HepG2 (cell line): ENCODE data around the gene CADPS. TPM values are rescaled to one million over a fixed set of nuclear protein-coding genes. Genes with fewer than 3 reads are reported as not detected.

Experiments used
- ATAC-seq: fragments of 200-7000 bp; cut with Tn5 transposase; 3 replicates; pipeline ENCODE4 v1.9.1; 2020; ENCODE audit warnings: mild to moderate bottlenecking, moderate library complexity
- BruUV-seq: library from RNA; stranded (reverse); fragments of 400-500 nt; replicated peaks from 2 replicates; lab custom pipeline; 2021; lab: Mats Ljungman, UMichigan
- CTCF ChIA-PET: fragments of 300-600 bp; formaldehyde crosslinking; extraction: SDS; loops from one replicate; lab custom pipeline; 2021; ENCODE audit warnings: low total read pairs, inconsistent platforms, low intra/inter-chr PET ratio; lab: Yijun Ruan, JAX
- POLR2A ChIA-PET: fragments of 350-600 bp; sonication (Branson Sonifier 250); formaldehyde crosslinking; loops from one replicate; lab custom pipeline; 2020; ENCODE audit warnings: antibody characterized with exemption, inconsistent platforms; lab: Yijun Ruan, JAX
- DNase-seq: peaks from one replicate; pipeline ENCODE4 v3.0.0-alpha.2; 2015; ENCODE audit warnings: low spot score
- FAIRE-seq: peaks from 3 replicates; lab custom pipeline; 2011; peaks lifted over from hg19 to GRCh38; lab: Jason Lieb, UNC
- H2AFZ ChIP-seq: one replicate; pipeline ENCODE4 v1.6.1; 2011; ENCODE audit warnings: low read length, inconsistent platforms
- H3K27ac ChIP-seq: fragments of 300-600 bp; 3 replicates; pipeline ENCODE4 v1.8.0; 2011; ENCODE audit warnings: mixed run types, mild to moderate bottlenecking, mixed read lengths, low read length, inconsistent platforms; ENCODE audit not compliant: insufficient read depth; ENCODE audit errors: extremely low read length
- H3K27me3 ChIP-seq, 2 experiments: fragments of 200-600 bp in 1 of 2; 2 replicates in 1 of 2; 3 replicates in 1 of 2; pipeline versions ENCODE4 v1.6.0 to v1.8.0; 2011; ENCODE audit warnings: low read length in 2 of 2, mild to moderate bottlenecking in 2 of 2, moderate library complexity in 2 of 2, inconsistent platforms in 1 of 2; ENCODE audit not compliant: insufficient read depth in 2 of 2, control insufficient read depth in 1 of 2
- H3K36me3 ChIP-seq, 2 experiments: fragments of 200-600 bp in 1 of 2; replicated peaks in 1 of 2; 2 replicates in 1 of 2; 3 replicates in 1 of 2; pipeline versions ENCODE4 v1.5.1 to v1.8.0; 2011; ENCODE audit warnings: low read length in 2 of 2, inconsistent platforms in 1 of 2; ENCODE audit not compliant: insufficient read depth in 2 of 2, control insufficient read depth in 1 of 2
- H3K4me1 ChIP-seq: 2 replicates; pipeline ENCODE4 v1.5.1; 2012; ENCODE audit warnings: low read length, inconsistent platforms; ENCODE audit not compliant: insufficient read depth
- H3K4me2 ChIP-seq: 2 replicates; pipeline ENCODE4 v1.6.0; 2011; ENCODE audit warnings: low read depth, low read length, inconsistent platforms
- H3K4me3 ChIP-seq, 3 experiments: fragments of 200-600 bp in 1 of 3; sonication (generic), shearing (Covaris generic) in 1 of 3; replicated peaks in 1 of 3; 2 replicates each; pipeline ENCODE4 v1.5.1; 2011 to 2016; ENCODE audit warnings: low read length in 3 of 3, inconsistent platforms in 2 of 3, low read depth in 2 of 3, mild to moderate bottlenecking in 2 of 3, control low read depth in 1 of 3, mixed read lengths in 1 of 3; ENCODE audit not compliant: insufficient read depth in 1 of 3
- H3K79me2 ChIP-seq: one replicate; pipeline ENCODE4 v1.6.1; 2011; ENCODE audit warnings: low read length, inconsistent platforms; ENCODE audit not compliant: insufficient read depth
- H3K9ac ChIP-seq: 2 replicates; pipeline ENCODE4 v1.6.0; 2011; ENCODE audit warnings: mild to moderate bottlenecking, low read depth, low read length, inconsistent platforms; ENCODE audit not compliant: insufficient read depth
- H3K9me3 ChIP-seq: 2 replicates; pipeline ENCODE4 v1.5.1; 2012; ENCODE audit warnings: mild to moderate bottlenecking, low read length
- H4K20me1 ChIP-seq: 2 replicates; pipeline ENCODE4 v1.6.0; 2011; ENCODE audit warnings: inconsistent platforms, mild to moderate bottlenecking, low read length, moderate library complexity; ENCODE audit not compliant: insufficient read depth
- GTF3A ChIP-seq: sonication (generic); formaldehyde crosslinking; conservative IDR thresholded peaks from 2 replicates; pipeline ENCODE4 v1.4.0; 2020; ENCODE audit warnings: mild to moderate bottlenecking, missing genetic modification reagents
- IRF2 ChIP-seq: IDR thresholded peaks from 2 replicates; pipeline ENCODE4 v1.6.1; 2018; ENCODE audit warnings: missing genetic modification reagents, missing compliant biosample characterization
- MEIS2 ChIP-seq: sonication (generic); formaldehyde crosslinking; IDR thresholded peaks from 2 replicates; pipeline ENCODE4 v1.9.0; 2021; ENCODE audit warnings: mild to moderate bottlenecking, missing genetic modification reagents
- PREB ChIP-seq: sonication (generic); formaldehyde crosslinking; IDR thresholded peaks from 2 replicates; pipeline ENCODE4 v1.4.0; 2020; ENCODE audit warnings: missing genetic modification reagents
- SOX13 ChIP-seq, 3 experiments: fragments of 450-650 bp in 1 of 3; sonication (generic) in 1 of 3; formaldehyde crosslinking in 1 of 3; IDR thresholded peaks in 2 of 3; conservative IDR thresholded peaks in 1 of 3; 2 replicates each; pipeline versions ENCODE4 v1.5.0 to v1.6.1; 2016 to 2020; ENCODE audit warnings: antibody characterized with exemption in 1 of 3, mild to moderate bottlenecking in 1 of 3, missing compliant biosample characterization in 1 of 3, missing genetic modification reagents in 1 of 3, moderate library complexity in 1 of 3
- TBP ChIP-seq: sonication (generic); formaldehyde crosslinking; IDR thresholded peaks from 2 replicates; pipeline ENCODE4 v1.5.0; 2020; ENCODE audit warnings: missing genetic modification reagents
- THYN1 ChIP-seq: sonication (generic); formaldehyde crosslinking; IDR thresholded peaks from 2 replicates; pipeline ENCODE4 v1.8.1; 2023; ENCODE audit warnings: low read depth, mild to moderate bottlenecking, moderate library complexity, missing genetic modification reagents, borderline replicate concordance
- ZNF121 ChIP-seq: sonication (generic); formaldehyde crosslinking; IDR thresholded peaks from 2 replicates; pipeline ENCODE4 v1.5.0; 2020; ENCODE audit warnings: mild to moderate bottlenecking, missing genetic modification reagents
- ZNF30 ChIP-seq: sonication (generic); formaldehyde crosslinking; IDR thresholded peaks from 2 replicates; pipeline ENCODE4 v1.5.0; 2020; ENCODE audit warnings: mild to moderate bottlenecking, missing genetic modification reagents
- ZNF317 ChIP-seq: sonication (generic); formaldehyde crosslinking; IDR thresholded peaks from 2 replicates; pipeline ENCODE4 v1.5.0; 2020; ENCODE audit warnings: mild to moderate bottlenecking, missing genetic modification reagents
- ZNF460 ChIP-seq: sonication (generic); formaldehyde crosslinking; IDR thresholded peaks from 2 replicates; pipeline ENCODE4 v1.5.1; 2020; ENCODE audit warnings: missing genetic modification reagents, mild to moderate bottlenecking, borderline replicate concordance
- ZNF512B ChIP-seq: sonication (generic); formaldehyde crosslinking; IDR thresholded peaks from 2 replicates; pipeline ENCODE4 v1.5.1; 2020; ENCODE audit warnings: missing genetic modification reagents, mild to moderate bottlenecking, borderline replicate concordance
- WGBS: methylation state at CpG from one replicate; pipeline ENCODE4 v1.1.6; 2017; ENCODE audit warnings: low lambda C conversion rate; 5-methylcytosine and 5-hydroxymethylcytosine counted together
- in situ Hi-C: cut with HindIII; loops from 2 replicates; pipeline ENCODE4 v1.10.0; 2017; ENCODE audit warnings: low pct_unique_long_range_greater_than_20kb; ENCODE audit not compliant: extremely low pct_ligation_motif_present
- intact Hi-C: fragments of 100-400 bp; cut with micrococcal nuclease; formaldehyde crosslinking; loops from one replicate; pipeline ENCODE4 v1.10.0; 2022; ENCODE audit not compliant: unreplicated experiment
- polyA plus RNA-seq, 8 experiments: library from polyadenylated mRNA; depleted of rRNA in 3 of 8; stranded (reverse) in 7 of 8; unstranded in 1 of 8; fragments of >200 nt; fragmentation: Illumina TruSeq in 4 of 8; extraction: Trizol in 4 of 8; gene quantifications; 2 replicates each; pipeline versions ENCODE4 v1.2.1 to v1.2.3, GENCODE V29; 2011 to 2016; ENCODE audit warnings: low read depth in 4 of 8, missing spikeins in 1 of 8, mixed read lengths in 1 of 8; ENCODE audit not compliant: insufficient read depth in 1 of 8
- total RNA-seq, 5 experiments: library from RNA; depleted of rRNA; stranded (reverse); fragments of >200 nt; fragmentation: Illumina TruSeq; extraction: Trizol; gene quantifications; 2 replicates each; pipeline ENCODE4 v1.2.3, GENCODE V29; 2016; ENCODE audit warnings: low read depth in 1 of 5

Gene CADPS
- total and polyA plus RNA-seq, 2 of the 13 experiments (the other 11 are each of a cell fraction or from before 2014, with no cell fraction given), result not detected

- TF ChIP-seq ZNF121 (no peak), MEIS2 (CRISPR knock-in tag) (no peak), ZNF460 (CRISPR knock-in tag) (no peak), ZNF317 (CRISPR knock-in tag) (no peak), IRF2 (no peak), ZNF30 (CRISPR knock-in tag) (no peak), PREB (CRISPR knock-in tag) (no peak), SOX13 (IDR thresholded peaks at IDR 0.05) (no peak), SOX13 (CRISPR knock-in tag; conservative IDR thresholded peaks at IDR 0.05 in 1 of 2, IDR thresholded peaks at IDR 0.05 in 1 of 2) (no peak), THYN1 (CRISPR knock-in tag) (no peak), TBP (CRISPR knock-in tag) (no peak)
- TF ChIP-seq, all 625 proteins: peak for 0
Measured at GRCh38 chr3:62496503-62496902, 378.7 kb downstream of the CADPS start (continued).

- Histone ChIP-seq H3K4me2 (no peak overlapping the region), H3K9me3 (no peaks in the 10 kb centered on the region), H4K20me1 (no peaks in the 10 kb centered on the region), H2AFZ (no peak overlapping the region), H3K27me3 (no peaks in the 10 kb centered on the region; a peak in 3 of 5 replicates), H3K4me3 (no peak overlapping the region), H3K9ac (no peak overlapping the region), H3K27ac (no peak overlapping the region), H3K4me1 (no peaks in the 10 kb centered on the region), H3K79me2 (no peaks in the 10 kb centered on the region), H3K36me3 (no peaks in the 10 kb centered on the region)
- CTCF ChIA-PET, result no interaction called here
- FAIRE-seq, result no peak
- 38% methylated on average over 4 of the region's 4 CpGs for WGBS
- no peak for ATAC-seq
- BruUV-seq, result no TSS peak
- no peak for DNase-seq
- intact Hi-C loops (loop anchor here (2.0 kb wide), 1 partner anchor 66 kb away; no protein-coding TSS in a partner anchor), in situ Hi-C loops (no loop called here)
- POLR2A ChIA-PET, result no interaction called here
- TF ChIP-seq ZNF512B (CRISPR knock-in tag) (no peak), GTF3A (CRISPR knock-in tag) (no peak)
Measured at GRCh38 chr3:62493109-62493801, 382.0 kb downstream of the CADPS start.
